ENCODE results near the gene TLK2.
"Not testable (repeated sequence)": the region's sequence is repeated elsewhere in the genome, so short reads cannot be mapped to it uniquely, and the experiment has no call there.

Gene TLK2

DNA sequence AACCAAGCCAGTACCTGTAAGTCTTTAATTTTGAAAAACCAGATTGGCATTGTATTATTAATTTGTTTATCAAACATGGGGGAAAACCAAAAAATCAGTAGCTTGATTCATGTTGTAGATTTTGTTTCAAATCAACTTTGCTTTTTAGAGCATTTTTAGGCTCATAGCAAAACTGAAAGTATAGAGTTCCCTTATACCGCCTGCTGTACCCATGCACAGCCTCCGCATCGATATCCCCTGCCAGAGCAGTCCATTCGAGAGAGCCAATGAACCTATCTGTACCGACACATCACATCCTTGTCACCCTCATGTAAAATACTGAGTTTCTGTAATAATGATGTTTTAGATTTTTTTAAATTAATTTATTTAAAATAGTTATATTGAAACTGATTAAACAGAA lies 132.7 kb downstream of the TLK2 start:
- DNase-seq = no peak

- DNase-seq = no peak
Measured at GRCh38 chr17:62611728-62612127, 133.1 kb downstream of the TLK2 start.

DNA sequence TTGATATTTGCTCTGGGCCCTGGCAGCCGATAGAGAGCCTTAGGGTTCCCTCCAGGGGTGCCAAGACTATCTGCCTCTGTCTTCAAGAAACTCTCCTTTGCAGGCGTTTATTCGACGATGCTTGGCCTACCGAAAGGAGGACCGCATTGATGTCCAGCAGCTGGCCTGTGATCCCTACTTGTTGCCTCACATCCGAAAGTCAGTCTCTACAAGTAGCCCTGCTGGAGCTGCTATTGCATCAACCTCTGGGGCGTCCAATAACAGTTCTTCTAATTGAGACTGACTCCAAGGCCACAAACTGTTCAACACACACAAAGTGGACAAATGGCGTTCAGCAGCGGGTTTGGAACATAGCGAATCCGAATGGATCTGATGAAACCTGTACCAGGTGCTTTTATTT lies 133.7 kb downstream of the TLK2 start:
- DNase-seq = not testable (repeated sequence)

GRCh38 chr17:62613095-62613494 lies 134.5 kb downstream of the TLK2 start:
- DNase-seq = not testable (repeated sequence)

DNA sequence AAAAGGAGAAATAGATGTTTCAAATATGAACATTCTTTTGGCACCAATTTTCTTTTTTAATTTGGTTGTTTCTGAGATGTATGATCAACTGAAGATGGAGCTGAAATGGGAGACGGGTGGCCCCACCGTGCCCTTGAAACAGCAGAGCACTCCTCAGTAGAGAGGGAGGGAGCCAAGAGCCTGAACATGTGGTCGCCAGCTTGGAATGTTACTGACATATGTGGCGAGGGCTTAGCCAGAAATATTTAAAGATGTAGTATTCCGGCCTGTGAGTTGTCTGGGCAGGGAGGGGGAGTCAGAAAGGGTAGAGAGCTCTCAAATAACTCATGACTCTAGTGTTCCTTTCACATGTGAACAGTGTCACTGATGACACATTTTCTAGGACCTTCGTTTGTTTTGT lies 135.5 kb downstream of the TLK2 start:
- no peak for DNase-seq

DNA sequence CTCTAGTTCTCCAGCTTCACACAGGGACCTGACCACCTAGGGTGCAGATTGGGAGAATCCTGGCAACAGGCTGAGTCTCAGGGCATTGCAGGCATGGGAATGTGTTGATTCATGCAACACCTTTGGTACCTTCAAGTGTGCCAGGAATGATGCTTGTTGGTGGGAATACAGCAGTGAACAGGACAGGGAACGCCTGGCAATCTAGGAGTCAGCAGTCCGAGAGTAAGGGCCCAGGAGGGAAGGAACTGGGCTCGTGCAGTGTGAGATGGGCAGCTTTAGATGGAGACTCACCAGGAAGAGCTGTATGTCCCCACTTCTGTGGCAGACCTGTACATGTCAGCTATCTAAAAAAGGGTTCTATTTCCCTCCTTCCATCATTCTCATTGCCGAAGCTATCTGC lies 136.9 kb downstream of the TLK2 start:
- no peak for DNase-seq

GRCh38 chr17:62616993-62617893 lies 138.6 kb downstream of the TLK2 start:
- peak; percentile 74 for DNase-seq

- no peak for DNase-seq
Measured at GRCh38 chr17:62617894-62618472, 139.4 kb downstream of the TLK2 start.

- no peak for DNase-seq
Measured at GRCh38 chr17:62618647-62619416, 140.2 kb downstream of the TLK2 start.

DNA sequence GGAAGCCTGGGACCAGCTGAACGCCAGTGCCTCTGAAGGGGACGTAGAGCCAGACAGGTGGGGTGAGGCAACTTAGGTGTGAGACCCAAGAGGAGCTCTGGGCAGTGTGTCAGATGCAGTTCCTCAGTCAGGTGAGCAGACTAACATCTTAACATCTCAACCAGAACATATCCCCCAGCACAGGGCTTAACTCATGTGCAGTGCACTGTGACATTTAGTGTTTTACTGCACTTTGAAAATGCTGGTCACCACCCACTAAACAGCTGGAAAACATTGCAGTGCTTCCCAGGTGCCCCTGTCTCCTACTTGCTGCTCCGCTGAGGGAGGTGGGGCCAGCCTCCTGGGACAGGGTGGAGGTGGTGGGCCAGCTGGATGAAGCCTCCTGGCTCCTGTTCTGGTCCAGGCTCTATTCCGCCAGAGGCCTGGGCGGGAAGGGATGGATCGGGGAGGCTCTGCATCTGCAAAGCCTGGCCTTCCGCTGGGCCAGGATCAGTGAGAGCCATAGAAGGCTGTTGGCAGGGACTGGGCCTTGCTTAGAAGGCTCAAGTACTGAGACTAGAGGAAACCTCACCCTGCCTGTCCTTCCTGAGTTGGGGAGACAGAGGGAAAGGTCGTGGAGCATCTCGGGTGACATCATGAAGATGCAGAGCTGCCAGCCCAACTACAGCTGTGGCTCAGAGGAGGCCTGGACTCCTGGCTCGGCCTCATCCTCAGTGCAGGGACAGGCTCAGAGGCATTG lies 141.0 kb downstream of the TLK2 start:
- DNase-seq = no peak

GRCh38 chr17:62621223-62621622 lies 142.6 kb downstream of the TLK2 start:
- DNase-seq = no peak

DNA sequence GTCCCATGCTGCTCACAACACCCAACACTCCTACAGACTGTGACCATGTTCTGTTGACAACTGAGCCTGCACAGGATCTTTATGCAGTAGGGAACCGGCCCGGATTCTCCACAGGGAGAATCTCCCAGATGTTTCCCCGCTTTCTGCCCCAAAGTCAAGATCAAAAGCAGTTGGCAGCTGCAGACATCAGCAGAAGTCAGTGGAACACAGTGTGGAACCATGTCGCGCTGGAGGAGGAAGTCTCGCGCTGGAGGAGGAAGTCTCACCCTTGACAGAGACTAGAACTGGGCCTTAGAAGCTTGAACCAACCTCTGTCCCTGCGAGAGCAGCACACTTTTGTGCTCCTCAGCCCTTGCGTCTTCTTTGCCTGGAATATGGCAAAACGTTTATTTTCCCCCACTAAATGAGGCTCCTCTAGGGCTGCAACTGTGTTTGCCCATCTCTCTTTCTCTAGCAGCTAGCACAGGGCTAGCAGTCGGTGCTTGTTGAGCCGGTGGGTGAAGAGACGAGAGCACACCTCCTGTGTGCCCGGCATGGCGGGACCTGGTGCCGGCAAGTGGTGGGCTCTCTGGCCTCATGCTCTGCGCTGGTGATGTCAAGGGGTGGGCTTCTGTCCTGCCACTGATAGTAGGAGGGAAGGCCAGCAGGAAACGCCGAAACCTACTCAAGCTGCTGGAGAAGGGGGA lies 146.7 kb downstream of the TLK2 start:
- DNase-seq = no peak

- no peak for DNase-seq
Measured at GRCh38 chr17:62625870-62626200, 147.2 kb downstream of the TLK2 start.

DNA sequence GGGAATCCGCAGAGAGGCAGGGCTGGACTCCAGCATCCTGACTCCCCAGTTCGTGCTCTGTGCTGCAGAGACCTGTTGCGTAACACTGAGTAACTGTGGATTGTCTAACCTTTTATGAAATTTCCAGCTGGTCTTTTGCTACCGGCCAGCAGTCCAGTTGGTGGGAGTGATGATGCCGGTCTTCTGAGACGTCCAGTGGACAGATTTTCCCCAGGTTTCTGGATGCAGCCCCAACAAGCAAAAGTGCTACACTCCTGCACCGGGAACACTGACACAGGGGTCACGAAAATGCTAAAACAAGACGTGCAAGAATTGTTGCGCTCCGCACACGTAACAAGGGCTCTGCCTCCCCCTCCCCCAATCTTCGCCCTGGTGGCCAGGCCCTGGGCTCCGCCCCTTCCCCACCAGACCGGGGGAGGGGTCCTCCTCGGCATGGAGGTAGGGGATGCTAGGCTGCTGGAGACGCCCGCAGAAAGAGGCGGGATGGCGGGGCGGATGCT lies 148.1 kb downstream of the TLK2 start:
- peak; percentile 45 for DNase-seq

DNA sequence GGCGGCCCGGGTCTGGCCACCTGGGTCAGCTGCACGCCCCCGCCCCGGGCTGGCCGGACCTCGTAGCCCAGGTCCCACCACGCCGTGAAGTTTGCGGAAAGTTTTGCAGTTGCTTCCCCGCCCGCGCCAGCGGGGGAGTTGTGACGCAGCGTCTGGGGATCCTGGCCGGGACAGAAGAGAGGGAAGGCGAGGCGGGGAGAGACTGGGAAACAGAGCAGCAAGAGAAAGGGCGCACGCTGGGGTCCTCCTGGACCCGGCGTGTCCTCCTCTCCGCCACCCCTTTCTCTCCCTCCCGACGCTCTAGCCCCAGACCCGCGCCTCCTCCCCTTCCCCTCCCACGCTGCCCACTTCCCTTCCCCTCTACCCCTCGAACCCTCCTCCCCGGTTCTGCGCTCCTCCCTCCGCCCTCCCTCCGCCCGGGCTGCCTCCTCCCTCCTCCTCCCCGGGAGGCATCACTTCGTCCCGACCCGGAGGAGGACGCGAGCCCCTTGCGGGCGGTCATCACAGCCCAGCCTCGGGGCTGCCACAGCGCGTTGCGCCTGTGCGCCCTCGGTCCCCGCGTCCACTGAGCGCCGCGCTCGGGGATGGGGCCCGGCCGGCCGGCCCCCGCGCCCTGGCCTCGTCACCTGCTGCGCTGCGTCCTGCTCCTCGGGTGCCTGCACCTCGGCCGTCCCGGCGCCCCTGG lies 148.7 kb downstream of the TLK2 start, which contains the start of gene MRC2:
Gene MRC2, plus strand, starts transcription at position 452 of the 685 bp plus-strand sequence. Its CDS starts 133 bp downstream, at position 585.
- DNase-seq = peak; percentile 57

- DNase-seq = peak; percentile 49
Measured at GRCh38 chr17:62627904-62628633, 149.4 kb downstream of the TLK2 start.

GRCh38 chr17:62628831-62629555 lies 150.4 kb downstream of the TLK2 start:
- no peak for DNase-seq

- no peak for DNase-seq
Measured at GRCh38 chr17:62629556-62630364, 151.1 kb downstream of the TLK2 start.

All from NCI-H69 (cell line).